HG02588 (cell line): ENCODE measurements around the gene KLHDC9.
"Not testable (repeated sequence)": the region's sequence is repeated elsewhere in the genome, so short reads cannot be mapped to it uniquely, and the experiment has no call there.

Experiments used
- ATAC-seq: cut with Tn5 transposase; IDR thresholded peaks from one replicate; pipeline ENCODE4 v1.9.1; 2021; ENCODE audit warnings: mild to moderate bottlenecking, moderate library complexity; ENCODE audit not compliant: unreplicated experiment

KLHDC9 gene

DNA sequence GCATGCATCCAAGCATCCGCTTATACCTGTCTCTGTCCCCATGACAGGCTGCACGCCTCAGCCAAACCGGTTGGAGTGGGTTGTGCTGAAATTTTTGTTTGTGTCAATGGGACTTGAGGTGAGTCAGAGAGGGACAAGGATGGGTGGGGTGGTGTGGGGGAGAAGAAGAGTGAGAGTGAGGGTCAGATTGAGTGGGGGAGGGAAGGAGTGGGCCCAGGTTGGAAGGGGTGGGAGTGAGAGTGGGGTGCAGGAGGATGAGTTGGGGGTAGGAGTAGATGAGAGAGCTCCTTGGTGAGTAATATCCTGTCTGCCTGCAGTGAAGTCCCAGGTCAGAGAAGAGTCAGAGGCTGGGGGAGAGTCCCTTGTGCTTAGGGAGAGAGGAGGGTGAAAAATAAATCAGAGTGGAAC is 5.5 kb upstream of the KLHDC9 start:
- no peak for ATAC-seq

DNA sequence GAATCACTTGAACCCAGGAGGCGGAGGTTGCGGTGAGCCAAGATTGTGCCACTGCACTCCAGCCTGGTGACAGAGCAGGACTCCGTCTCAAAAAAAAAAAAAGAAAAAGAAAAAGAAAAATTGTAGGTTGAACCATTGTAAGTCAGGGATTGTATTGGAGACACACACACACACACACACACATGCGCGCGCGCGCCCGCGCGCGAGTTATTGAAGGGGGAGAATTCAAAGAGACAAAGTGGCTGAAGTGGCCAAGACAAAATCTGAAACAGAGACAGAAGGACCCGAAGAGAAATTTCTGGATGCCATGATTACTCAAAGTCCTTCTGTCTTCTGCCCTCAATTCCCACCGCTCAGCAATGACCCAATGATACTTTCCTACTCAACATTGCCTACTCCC is 3.7 kb upstream of the KLHDC9 start:
- ATAC-seq, result no peak

DNA sequence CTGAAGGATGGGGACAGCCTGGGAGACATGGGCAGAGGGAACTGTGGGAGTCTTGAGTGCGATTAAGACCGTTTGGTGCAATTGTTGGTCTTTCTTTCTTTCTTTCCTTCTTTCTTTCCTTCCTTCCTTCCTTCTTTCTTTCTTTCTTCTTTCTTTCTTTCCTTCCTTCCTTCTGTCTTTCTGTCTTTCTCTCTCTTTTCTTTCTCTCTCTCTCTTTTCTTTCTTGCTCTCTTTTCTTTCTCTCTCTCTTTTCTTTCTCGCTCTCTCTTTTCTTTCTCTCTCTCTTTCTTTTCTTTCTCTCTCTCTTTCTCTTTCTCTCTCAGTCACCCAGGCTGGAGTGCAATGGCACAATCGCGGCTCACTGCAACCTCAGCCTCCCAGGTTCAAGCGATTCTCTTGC is 2.9 kb upstream of the KLHDC9 start:
- no peak for ATAC-seq

DNA sequence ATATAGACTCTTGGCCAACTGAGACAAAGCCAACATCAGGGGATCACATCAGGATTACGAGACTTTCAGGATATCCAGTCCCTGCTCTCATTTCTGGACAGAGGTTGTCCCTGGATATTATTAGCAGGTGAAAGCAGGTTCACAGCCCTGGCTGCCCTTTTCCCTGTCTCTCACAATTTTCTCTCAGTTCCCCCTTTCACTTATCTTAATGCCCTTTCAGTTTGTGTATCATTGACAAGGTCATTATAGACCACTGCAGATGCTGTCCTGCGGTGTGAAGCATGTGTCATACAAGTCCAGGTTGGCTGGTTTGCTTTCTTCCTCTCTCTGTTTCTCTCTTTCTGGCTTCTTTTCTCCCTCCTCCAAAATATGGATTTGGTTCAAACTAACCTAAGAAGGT is 2.1 kb upstream of the KLHDC9 start:
- no peak for ATAC-seq

DNA sequence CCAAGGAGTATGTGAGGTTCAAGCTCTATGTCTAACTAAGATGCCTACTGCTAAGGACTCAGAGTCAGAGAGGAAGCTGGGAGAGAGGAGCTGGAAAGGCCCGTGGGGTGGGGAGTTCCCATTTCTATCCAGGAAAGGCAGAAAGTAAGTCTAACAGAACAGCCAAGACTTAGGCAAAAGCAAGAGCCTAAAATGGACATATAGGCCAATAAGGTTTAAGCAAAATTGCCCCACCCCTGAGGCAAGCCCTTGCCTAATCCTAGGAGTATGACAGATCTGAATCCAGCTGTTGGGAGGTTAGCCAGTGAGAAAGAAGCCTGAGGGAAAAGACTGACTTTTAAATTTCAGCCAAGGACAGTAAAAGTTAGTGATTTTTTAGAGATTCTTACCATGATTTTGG is 1.6 kb upstream of the KLHDC9 start:
- no peak for ATAC-seq

DNA sequence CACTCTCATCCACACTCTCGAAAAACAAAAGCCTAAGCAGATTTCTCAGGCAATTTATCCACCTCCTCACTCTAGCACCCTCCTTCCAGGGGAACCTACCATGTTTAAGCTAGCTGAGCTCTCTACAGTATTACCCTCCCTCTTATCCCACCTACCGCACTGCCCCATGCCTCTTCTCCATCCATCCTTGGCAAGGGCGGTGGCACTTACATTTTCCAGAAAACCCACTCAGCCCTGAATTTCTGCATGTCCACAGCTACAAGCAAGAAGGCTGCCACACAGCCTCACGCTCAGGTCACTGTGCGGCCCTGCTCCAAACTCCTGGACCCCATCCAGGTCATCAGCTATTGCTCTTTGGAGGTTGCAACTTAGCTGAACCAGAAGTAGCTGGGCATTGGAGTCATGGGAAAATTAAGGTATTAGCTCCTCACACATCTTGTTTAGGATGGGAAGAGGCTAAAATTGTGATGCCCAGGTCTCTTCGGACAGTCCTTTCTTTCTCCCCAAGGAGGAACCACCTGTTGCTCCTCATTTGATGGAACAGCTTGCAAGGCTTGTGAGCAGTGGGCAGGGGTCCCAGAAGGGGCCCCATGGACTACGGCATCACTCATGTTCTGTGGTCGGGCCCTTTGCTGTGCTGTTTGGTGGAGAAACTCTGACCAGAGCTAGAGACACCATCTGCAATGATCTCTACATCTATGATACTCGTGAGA is 1.1 kb downstream of the KLHDC9 start:
- ATAC-seq, result no peak

DNA sequence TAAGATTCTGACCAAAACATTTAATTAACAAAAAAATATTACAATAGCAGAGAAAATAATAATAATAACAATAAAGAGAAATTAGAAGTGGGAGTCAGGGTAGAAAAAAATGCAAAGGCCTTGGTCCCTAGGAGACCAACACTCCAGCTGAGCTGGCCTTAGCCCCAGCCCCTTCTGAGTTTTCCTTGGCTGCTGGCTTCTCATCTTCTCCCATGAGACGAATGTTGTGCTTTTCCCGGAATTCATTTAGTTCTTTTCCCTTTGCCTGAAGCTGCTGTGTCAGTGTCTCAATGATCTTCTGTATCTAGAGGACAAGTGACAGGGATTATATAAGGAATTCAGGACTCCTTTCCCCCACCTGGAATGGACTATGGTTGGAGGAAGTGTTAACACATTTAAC is 2.4 kb downstream of the KLHDC9 start:
- no peak for ATAC-seq

DNA sequence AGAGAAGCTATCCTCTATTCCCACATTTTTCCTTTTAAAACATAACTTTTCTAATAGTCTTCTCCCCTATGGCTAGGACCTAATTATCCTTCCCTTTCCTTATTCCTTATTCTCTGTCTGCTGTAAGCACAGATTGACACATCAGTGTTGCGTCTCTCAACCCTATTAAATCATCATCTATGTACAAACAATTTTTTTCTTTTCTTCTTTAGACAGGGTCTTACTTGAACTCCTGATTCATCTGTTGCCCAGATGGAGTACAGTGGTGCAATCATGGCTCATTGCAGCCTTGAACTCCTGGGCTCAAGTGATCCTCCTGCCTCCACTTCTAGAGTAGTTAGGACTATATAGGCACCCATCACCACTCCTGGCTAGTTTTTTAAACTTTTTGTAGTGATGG is 8.3 kb downstream of the KLHDC9 start:
- ATAC-seq, result no peak

DNA sequence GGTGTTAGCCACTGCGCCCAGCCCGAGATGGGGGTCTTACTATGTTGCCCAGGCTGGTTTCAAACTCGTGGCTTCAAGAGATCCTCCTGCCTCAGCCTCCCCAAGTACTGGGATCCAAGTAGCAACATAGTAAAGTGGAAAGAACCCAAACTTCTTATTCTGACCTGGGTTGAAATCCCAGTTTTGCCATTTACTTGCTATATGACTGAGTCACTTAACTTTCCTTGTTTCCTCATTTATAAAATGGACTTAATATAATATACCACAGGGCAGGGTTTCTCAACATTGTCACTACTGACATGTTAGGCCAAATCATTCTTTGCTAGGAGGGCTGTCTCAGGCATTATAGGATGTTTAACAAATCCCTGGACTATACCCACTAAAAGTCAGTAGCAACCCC is 13.0 kb downstream of the KLHDC9 start:
- no peak for ATAC-seq

DNA sequence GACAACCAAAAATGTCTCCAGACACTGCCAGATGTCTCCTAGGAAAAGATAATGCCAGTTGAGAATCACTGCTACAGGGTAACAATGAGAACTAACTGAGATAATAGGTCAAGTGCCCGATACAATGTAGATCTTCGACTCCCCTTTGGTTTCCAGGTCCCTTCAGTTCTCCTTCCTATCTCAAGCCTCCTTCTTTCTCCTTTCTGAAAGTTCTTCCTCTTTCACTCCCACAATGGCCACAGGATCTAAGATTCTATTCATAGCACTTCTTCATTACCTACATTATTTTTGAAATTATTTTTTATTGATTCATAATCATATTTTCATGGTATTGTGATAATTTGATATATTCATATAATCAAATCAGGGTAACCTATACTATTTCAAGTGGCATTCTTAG is 13.4 kb downstream of the KLHDC9 start:
- ATAC-seq, result no peak

DNA sequence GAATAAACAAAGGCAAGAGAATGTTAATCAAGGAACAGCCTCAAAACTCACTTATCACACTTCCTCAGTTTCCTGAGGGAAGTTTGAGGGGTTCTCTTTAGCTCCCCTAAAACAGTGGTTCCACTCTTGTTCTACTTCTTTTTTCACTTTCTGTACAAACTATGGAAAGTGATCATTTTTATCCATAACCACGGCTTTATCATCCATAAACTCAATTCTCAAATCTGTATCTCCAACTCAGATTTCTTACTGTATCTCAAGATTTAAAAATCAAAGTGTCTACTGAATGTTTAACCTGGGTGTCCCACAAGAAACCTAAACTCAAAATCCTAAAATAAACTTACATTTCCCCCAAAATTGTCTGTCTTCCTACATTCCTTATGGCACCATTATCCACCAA is 15.8 kb downstream of the KLHDC9 start:
- ATAC-seq, result no peak

DNA sequence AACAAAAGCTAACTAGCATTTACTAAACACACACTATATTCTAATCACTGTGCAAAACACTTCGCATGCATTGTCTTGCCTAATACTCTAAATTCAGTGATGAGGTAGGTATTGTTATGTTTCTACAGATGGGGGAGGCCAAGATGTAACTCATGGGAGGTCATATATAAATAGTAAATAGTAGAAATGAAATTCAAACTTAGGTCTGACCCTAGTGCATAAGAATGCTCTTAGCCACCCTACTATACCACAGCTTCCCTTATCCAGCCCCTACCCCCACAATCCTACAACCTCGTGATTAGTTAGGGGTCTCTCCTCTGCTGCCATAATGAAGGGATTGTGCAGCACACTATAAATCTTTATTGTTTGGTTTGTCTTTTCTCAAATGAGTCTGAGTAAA is 16.4 kb downstream of the KLHDC9 start:
- ATAC-seq, result no peak

DNA sequence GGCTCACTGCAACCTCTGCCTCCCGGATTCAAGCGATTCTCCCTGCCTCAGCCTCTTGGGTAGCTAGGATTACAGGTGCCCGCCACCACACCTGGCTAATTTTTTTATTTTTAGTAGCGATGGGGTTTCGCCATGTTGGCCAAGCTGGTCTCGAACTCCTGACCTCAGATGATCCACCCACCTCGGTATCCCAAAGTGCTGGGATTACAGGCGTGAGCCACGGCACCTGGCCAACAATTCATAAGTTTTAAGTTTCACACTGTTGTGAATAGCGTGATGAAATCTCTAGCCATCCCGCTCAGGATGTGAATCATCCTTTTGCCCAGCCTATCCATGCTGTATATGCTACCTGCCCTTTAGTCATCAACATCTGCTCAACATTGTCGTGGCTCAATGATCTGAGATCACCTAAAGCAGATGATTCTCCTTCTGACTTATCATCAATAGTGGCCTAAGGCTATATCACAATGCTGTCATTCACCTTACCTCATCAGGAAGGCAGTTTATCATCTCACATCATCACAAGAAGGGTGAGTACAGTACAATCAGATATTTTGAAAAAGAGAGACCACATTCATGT is 17.1 kb downstream of the KLHDC9 start:
- no peak for ATAC-seq

DNA sequence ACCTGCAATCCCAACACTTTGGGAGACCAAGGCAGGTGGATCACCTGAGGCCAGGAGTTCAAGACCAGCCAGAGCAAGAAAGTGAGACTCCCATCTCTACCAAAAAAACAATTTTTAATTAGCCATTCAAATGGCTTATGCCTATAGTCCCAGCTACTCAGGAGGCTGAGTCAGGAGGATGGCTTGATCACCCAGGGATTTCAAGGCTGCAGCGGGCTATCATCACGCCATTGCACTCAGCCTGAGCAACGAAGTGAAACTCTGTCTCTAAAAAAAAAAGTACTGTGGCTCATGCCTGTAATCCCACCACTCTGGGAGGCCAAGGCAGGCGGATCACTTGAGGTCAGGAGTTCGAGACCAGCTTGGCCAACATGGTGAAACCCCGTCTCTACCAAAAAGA is 17.8 kb downstream of the KLHDC9 start:
- not testable (repeated sequence) for ATAC-seq

DNA sequence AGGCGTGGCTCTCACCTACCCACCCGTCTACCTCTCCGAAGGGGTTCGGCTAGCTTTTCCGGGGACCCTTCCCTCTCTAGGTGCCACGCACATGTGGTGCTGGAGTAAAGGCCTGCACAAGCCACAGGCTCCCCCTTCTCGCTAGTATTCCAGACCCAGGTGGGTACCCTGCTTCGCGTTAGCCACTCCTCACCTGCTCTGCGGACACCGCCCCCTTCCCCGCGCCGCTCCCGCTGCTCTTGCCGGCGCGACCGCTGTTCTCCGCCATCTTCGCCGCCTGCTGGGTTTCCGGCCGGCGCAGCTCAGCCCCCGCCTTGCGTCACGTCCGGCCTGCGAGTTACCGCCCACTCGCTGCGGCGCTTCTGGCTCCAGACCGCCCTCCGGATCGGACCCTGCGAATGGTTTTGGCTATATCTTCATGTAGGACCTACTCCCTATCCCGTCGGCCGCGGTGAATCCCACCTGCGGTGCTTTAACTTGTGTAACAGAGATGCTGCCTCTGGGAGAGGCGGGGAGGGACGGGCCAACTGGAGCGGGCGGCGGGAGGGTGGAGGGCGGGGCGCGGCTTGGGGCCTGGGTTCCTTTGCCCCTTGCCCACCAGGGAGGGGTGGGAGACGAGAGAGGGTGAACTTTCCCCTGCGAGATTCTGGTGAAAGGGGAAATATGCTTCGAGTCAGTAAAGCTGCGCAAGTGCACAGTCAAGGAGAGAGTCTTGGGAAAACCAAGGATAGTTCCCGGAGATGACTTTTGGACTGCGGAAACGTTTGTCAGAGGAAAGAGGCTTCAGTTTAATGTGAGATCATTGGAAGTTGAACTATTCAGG is 19.8 kb downstream of the KLHDC9 start, which contains the start of the genes NIT1 and PFDN2:
NIT1 (plus strand) TSS at position 347 of the 823 bp plus-strand sequence; CDS start at position 419, 72 bp downstream.
PFDN2 (minus strand) TSS at position 279 of the 823 bp plus-strand sequence; CDS start at position 268, 11 bp downstream.
- peak; percentile 75 for ATAC-seq

DNA sequence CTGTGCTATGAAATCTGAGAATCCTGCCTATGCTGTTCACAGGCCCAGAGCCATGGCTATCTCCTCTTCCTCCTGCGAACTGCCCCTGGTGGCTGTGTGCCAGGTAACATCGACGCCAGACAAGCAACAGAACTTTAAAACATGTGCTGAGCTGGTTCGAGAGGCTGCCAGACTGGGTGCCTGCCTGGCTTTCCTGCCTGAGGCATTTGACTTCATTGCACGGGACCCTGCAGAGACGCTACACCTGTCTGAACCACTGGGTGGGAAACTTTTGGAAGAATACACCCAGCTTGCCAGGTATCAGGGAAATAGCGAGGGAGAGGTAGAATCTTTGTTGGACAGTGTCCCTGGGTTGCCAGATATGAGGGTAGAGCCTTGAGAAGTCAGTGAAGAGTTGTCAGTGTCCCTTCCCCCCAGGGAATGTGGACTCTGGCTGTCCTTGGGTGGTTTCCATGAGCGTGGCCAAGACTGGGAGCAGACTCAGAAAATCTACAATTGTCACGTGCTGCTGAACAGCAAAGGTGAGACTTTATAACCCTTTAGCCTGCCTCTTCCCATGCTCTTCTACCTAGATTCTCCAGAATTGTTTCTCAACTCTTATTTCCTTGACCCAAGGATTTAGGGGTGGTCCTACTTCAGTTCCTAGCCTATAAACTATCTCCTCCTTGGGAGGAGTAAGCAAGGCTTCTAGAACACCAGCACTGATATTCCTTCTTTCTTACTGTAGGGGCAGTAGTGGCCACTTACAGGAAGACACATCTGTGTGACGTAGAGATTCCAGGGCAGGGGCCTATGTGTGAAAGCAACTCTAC is 21.1 kb downstream of the KLHDC9 start:
- no peak for ATAC-seq

DNA sequence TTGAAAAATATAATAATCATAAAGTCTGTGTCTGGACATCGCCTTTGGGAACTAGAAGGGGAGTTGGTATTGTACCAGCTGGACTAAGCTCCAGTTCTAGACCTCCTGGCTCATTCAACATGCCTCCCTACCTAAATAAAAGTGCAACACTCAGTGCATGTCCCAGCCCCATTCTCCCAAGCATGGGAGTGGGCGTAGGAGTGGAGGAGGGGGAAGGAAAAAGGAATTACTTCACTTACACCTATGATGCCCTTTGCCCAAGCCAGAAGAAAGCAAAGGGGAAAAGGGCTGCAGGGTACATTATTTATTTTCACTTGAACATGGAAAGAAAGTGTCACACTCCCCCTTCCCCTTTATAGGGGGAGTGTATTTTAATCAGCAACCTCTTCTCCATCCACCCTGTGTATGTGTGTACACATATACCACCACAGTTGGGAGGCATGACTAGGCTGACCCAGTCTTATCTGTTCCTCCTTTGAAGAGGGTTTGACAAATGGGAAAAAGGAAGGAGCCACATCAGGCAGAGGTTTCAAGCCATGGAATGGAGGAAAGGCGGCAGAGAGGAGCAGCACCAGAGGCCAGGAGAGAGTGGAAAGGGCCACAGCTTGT is 23.0 kb downstream of the KLHDC9 start:
- ATAC-seq, result no peak

DNA sequence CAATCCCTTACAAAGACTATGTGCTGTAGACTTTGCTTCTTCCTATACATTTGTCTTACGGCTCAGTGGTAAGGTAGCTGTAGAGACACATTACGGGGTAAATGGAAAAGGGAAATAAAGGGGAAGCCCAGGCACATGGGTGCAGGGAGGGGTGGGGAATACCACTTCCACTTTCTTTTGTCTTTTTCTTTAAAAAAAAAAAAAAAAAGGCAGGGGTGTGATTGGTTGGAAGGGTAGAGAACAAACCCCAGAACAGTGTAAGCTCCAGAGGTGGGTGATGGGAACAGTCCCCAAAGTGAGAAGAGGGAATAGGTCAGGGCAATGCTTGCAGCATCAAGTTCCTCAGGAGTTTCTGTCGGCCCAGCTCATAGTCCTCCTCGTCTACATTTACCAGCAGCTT is 23.7 kb downstream of the KLHDC9 start:
- ATAC-seq, result no peak

DNA sequence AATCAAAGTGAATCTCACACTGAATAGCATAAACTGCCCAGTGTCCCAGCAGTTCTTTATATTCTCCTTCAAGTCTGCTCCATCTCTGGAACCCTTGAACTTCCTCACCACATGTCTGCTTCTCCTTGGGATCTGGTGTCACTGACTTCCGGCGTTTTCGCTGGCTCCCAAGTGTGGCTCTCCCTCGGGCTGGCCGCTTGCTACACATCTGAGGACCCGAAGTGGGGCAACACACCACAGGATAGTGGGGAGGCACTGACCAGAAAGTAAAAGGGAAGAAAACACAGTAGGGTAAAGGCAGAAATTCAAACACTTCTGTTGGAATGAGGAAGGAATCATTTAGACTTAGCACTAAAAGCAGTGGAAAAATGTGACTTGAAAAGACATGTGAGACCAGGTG is 24.8 kb downstream of the KLHDC9 start:
- ATAC-seq, result no peak

DNA sequence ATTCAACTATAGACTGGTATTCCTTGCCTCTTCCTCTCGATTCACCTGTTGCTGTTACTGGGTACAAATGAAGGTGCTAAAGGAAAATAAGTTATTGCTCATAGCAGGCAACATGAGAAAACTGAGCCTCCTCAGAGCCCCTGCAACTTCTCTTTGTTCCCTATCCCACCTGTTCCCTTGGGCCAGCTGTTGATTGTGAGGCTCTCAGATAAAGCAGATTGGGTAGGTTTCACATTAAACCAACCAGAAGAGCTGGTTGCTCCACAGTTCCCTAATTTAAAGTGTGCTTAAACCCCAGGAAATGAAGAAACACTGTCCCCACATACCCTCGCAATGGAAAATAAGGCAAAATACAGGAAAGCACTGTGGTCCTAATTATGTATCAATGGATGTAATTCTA is 29.5 kb downstream of the KLHDC9 start:
- ATAC-seq, result no peak
